ENCODE data around the gene NPRL2.

Gene NPRL2

DNA sequence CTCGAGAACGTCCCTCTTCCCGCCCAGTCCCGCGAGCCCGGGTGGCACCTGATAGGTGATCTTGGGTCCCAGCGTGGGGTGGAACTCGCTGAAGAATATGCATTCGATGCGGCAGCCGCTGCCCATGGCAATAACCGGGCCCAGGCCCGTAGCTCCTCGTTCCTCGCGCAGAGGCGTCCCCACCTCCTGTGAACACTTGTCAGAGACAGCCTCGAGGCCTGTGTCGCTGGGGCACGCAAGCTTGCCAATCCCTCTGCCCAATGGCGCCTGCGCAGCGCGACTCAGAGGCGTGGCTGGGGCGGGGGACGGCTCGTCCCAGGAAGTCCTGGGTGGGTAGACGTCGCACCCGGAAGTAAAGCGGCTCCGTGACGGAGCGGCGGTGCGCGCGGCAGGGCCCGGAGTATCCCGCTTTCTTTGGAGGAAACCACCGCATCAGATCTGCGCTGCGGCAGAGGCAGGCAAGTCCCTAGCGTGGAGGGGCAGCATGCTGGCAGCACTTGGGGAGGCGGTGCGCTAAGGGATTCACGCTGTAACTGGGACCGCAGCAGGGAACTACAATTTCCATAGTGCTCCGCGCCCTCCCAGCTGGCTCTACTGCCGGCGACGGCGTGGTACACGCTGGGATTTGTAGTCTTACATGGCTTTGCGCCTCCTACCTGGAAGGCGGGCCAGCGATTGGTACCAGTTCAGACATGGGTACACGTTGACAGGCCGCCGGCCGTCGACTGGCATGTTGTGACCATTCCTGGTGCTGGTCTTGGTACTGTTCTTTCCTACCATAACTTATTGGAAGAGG is at the start of gene NPRL2, which contains the start of gene CYB561D2:
TSS of gene NPRL2 (minus strand) at position 249 of the 796 bp plus-strand sequence. CDS start at position 126, 123 bp downstream.
TSS of gene CYB561D2 (plus strand) at position 336 of the 796 bp plus-strand sequence. CDS start 572 bp downstream, outside the sequence.
- DNase-seq, result peak; percentile 98

DNA sequence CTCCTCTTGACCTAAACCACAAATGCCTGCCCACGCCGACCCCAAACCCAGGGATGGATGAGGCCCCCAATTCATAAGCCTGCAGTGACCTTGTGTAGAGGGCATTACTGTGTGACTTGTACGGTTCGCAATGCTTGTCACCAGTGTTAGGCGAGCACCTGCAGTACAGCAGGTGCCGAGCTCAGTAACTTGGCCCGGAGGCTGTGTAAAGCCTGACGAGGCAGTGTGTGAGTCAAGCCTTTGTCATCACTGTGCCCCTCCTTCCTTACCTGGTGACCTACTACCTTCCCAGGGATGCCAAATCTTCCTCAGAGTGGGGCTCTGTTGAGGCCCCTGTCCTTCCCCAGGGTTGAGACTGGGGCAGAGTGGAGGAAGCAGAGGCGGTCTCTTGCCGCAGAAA is 45.9 kb upstream of the NPRL2 start:
- DNase-seq, result no peak

DNA sequence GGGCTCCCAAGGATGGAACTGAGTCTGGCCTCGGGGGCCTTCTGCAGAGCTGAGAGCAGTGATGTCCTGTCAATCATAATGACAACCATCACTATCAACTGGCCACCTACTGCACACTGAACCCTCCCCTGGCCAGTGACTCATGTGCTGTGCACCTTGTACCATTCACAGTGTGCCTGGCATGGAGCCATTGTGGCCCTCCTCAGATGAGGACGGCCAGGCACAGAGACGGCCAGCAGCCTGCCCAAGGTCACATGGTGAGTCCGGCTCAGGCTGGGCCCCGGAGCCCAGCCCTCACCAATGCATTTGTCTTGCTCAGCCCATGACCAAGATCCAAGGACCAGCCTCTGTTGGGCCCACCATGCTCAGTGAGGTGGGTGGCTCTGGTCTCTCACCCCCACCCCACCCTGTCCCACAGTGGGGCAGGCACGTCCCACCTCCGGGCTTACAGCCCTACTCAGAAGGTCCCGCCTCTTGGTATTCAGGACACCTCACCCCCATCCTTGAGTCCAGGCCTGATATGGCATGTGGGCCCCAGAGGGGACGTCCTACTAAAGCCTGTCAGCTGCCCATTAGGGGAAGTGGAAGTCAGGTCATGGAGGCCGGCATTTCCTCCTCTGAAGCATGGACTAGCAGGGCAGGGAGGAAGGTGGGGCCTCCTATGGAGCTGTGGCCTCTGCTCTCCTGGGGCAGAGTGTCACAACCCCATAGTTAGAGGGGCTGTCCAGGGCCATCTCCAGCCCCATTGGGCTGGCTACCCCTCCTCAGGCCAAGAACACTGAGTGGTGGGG is 44.7 kb upstream of the NPRL2 start:
- DNase-seq, result no peak

DNA sequence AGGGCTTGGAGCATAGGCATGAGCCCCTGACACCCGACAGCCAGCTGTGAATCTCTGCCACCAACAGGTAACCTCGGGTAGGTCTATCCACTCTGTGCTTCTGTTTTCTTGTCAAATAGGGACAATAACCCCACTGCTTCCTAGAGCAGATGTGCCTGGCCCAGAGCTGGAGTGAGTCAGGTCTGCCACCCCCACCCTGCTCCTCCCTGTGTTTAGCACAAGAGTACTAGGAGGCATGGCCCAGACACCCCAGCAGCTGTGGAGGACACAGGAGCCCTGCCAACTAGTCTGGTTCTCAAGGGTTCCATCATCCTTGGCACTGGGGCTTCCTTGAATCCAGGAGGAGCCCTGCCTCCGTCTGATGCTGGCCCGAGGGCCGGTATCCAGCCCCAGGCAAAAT is 42.5 kb upstream of the NPRL2 start:
- no peak for DNase-seq

DNA sequence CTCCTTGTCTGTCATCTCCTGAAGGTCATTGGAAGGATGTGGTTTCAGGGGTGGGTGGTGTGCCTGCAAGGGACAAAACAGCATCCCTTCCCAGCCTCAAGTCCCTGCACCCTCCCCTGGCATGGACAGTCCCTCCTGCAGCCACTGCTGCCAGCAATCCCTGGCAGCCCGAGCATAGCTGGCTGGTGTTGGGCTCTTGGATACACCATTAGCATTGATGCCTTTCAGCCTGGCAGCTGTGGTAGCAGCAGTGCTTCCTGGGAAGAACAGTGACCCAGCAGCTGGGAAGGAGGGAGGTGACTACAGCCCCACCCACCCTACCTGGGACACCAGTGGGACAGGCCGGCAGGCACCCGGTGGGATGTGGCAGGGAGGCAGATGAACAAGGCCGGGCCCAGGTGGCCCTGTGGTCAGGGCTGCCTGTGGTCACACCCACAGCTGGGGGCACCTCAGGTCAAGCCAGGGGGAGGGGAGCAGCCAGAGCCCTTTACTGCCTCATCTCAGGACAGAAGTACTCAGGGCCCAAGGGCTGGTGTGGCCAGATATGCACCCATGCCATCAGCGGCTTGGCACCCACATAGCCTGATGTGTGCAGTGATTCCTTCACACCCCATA is 41.6 kb upstream of the NPRL2 start:
- no peak for DNase-seq

DNA sequence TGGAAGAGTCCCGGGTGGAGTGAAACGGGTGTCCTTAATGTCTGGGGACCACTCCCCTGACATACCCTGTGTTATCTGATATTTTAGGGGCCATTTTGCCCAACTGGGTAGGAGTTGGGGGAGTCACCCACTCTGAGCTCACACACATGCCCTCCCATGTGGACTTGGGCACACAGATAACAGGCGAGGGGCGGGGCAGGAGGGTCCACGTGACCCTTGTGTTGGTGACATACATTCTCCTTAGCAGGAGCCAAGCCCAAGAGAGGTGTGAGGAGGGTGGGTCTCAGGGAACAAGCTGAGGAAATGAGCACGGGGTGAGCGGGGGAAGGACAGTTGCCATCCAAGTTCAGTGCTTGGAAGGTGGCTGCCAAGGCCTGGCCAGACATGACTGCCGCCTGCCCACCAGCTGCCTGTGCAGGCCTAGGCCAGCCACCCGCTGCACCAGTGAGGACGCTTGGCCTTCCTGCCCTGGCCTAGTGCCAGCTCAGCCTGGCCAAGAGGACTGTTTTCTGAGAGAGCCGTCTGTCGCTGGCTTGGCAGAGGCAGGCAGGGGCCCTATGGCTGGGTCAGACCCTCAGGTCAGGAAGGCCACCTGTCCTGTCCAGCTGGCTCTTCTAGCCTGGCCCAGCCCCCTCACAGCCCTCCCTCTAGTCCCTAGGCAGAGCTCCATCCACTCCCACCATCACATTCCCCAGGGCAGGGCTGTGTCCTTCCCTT is 40.1 kb upstream of the NPRL2 start:
- no peak for DNase-seq

DNA sequence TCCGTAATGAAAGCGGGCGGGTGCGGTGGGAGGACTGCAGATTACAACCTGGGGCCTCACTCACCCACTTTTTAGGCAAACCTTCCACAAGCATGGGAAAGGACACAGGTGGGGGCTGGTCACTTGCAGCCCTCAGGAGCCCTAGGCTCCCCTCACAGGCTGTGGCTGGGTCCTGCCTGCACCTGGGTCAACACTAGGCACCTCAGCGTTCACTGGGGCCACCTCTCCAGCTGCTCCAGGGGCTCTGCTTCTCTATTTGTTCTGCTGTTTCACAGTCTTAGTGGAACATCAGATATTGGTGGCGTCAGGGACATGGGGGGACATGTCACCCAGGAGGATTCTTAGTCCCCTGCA is 38.8 kb upstream of the NPRL2 start:
- DNase-seq, result no peak

DNA sequence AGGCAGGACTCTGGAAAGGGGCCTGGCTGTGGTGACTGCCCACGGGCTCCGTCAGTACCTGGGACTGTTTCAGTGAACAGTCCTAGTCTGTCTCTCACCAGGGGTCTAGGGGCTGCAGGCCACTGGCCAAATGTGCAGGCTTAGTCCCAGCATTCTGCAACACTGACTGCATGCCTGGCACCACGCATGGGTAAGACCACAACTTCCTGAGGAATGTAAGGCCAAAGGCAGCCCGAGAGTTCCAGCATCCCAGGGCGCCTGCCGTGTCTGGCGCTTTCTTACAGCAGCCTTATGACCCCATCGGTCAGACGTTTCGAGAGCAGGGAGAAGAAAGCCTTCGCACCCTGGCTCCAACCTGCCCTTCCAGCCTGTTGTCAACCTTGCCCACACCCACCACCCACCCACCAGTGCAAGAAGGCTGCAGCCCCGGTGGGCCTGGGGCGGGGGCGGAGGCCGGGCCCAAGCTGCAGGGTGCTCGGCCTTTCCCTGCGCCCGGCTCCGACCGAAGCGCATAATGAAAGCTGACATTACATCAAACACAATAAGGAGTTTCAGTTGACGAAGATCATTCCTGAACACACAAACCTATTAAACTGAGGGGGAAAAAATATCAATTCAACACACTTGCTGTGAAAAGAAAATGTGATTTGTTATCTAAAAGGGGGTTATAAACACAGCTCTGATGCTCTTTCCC is 38.3 kb upstream of the NPRL2 start:
- DNase-seq, result no peak

DNA sequence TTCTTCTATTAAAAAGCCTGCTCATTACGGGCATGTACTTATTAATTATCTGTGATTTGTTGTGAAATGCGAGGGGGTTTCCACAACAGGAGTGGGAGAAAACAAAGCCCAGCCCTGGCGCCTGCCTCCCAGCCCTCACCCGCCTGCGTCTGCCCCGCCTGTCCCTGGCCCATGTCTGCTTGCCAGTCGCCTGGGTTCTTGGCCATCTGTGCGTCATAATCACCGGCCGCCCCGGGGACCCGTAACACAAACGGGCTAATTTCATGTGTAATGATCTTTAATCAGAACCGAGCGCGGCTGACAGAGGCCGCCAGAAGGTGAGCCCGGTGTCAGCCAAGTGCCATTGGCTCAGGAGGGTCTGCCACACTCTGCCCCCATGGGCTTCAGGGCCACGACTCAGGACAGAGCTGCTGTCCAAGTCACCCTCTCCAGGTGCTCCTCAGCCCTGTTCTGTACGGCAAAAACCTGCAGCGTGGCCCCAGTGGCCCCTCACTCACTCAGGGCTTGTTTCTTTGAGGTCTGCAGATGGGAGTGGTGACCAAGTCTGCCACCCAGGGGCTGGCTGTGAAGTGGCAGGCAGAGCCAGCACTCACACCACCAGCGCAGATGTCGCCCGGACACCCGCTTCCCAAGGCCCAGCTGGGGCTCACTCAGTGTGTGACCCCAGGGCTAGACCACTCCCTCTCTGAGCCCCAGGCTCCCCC is 37.6 kb upstream of the NPRL2 start:
- DNase-seq, result no peak

DNA sequence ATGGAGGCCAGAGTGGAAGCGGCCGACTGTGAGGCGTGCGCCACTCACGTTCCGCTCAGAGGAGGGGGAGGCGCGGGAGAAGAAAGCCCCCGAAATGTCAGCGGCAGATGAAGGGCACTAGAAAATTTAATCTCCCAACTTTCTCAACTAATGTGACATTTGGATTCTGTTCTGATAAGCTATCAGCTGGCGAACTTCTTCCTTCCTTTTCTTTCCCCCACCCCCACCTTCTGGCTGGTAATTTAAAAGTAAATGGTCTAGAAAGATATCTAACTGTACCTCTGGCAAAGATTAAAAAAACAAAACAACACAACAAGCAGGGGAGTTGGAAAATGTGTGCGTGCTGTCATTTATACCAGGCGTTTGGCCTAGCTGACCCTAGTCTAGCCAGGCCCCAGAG is 35.2 kb upstream of the NPRL2 start:
- no peak for DNase-seq

DNA sequence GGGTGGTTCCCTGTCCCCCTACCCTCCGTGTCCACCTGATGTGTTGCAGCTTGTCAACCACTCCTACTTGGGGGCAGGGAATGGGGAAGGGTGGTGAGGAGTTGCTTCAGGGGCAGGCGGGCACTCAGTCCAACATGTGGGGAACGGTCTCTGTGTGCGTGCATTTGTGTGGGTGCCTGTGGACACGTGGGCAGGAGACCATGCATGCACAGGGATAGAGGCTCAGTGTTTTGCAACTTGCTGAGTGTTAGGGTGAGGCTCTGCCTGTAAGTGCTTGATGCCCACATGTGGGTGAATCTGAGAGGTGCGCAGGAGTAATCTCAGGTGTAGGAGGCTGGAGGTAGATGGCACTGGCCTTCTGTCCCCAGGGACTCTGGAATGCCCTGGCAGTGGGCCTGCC is 33.2 kb upstream of the NPRL2 start:
- no peak for DNase-seq

DNA sequence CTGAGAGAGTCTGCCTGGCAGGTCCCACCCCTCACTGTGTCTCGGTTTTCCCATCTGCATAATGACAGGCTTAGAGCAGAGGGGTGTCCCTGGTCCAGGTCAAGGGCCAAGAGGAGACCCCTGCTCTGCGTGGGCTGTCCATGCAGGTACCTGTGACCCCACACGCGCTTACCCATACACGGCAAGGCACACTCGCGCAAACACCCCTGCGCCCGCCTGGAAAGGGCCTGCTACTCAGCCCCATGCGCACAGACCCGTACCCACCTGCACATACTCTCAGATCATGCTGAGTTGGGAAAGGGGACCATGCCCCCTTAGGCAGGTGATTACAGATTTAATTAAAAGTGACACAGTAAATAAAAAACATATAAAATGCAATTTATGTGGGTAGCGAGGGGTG is 32.1 kb upstream of the NPRL2 start:
- no peak for DNase-seq

DNA sequence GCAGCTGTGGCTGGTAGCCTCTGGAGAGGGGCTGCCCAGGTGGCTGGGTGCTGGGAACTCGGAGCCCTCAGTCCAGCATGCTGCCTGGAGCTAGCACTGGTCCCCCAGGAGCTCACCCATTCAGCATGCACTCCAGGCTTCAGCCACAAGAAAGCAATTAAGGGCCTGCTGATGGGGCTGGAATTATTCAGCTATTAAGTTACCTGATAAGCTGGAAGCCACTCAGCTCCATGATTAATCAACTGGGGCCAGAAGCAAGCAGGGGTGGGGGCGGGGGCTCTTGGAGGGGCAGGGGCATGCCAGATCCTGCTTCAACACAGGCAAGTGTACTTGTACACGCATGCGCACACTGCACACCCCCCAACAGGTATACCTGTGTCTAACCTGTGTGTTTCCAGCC is 30.8 kb upstream of the NPRL2 start:
- DNase-seq, result no peak

DNA sequence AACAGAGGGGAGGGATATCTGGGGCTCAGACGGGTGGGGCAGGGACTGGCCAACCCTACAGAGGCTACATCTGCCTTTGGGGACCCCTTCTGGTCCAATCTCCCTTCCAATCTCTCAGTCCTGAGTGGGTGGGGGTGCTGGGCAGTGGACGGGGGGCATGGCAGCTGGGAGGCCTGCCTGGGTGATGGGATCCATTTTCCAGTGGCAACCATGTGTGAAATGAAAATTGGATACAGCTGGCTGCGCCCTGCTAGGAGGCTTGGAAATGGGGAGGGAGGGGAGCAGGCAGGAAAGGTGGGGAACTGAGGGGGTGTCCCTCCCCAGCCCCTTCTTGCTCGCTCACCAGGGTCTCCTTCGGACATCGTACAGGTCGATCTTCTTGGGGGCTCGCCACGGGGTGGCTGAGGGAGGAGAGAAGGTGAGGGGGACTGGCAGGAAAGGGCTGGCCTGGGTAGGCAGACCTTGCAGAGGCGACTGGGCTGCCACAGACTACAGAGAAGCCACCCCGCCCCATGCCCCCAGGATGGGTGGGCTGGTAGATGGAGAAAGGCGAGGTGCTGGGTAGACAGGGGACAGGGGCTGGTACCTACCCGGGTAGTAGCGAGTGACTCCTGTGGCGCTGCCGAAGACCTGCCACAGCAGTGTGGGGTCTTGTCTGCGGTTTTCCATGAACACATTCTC is 30.0 kb upstream of the NPRL2 start:
- DNase-seq, result no peak

DNA sequence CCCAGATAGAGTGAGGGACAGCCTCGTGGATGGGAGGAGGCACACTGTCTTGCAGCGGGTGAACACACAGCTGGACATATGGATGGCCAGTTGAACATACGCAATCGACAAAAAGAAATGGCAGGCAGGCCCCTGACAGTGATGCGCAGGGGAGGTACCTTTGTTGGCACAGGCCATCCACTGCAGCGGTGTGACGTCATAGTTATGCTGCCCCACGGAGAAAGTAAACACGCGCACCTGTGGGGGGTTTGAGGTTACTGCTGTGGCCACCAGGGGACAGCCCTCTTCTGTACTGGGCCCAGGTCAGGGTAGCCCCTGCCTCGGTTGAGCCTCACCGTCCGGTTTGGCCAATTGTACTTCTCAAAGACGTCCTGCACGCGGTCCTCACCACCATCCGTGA is 28.2 kb upstream of the NPRL2 start:
- DNase-seq, result no peak

DNA sequence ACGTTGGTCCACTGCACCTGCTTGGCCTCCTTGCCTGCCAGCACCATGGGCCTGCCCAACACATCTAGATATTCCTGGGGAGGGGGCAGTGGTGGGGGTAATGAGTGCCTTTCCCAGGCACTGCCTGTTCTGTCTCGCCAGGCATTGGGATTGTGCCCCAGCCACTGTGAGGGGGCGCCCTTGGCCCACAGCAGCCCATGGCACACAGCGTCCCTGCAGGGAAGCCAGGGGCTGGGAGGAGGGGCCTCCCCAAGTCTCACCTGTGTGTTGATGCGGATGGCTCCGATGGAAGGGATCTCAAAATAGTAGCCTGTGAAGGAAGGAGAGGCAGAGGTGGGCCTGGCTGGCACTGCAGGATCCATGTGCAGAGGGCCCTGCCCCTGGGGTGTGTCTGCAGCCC is 27.4 kb upstream of the NPRL2 start:
- no peak for DNase-seq

DNA sequence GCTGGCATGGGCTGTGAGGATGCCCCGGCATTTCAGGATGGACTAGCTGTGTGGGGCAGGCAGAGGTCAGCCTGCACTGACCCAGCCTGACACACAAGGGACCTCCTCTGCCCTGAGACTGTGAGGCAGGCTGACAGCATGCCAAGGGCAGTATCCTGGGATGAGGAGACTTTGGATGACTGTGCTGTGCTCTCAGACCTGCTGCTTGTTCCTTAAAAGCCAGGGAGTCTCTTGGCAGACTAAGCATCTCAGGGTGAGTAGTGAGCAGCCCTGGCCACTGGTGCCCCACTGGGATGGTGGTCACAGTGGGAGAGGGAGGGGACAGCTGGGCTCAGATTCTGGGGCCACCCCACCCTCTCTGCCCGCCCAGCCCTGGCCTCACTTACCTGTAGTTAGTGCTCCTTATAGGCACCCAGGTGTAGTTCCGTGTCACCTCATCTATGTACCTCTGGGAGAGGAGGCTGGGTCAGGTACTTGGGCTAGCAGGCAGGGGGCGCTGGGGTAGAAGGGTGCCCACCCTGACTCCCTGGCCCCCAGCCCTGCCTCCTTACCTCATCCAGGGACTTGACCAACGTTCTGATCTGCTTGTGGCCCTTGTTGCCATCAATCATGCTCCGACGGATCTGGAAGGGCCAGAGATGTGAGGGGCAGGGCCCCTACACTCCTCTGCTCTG is 24.8 kb upstream of the NPRL2 start:
- DNase-seq, result no peak

DNA sequence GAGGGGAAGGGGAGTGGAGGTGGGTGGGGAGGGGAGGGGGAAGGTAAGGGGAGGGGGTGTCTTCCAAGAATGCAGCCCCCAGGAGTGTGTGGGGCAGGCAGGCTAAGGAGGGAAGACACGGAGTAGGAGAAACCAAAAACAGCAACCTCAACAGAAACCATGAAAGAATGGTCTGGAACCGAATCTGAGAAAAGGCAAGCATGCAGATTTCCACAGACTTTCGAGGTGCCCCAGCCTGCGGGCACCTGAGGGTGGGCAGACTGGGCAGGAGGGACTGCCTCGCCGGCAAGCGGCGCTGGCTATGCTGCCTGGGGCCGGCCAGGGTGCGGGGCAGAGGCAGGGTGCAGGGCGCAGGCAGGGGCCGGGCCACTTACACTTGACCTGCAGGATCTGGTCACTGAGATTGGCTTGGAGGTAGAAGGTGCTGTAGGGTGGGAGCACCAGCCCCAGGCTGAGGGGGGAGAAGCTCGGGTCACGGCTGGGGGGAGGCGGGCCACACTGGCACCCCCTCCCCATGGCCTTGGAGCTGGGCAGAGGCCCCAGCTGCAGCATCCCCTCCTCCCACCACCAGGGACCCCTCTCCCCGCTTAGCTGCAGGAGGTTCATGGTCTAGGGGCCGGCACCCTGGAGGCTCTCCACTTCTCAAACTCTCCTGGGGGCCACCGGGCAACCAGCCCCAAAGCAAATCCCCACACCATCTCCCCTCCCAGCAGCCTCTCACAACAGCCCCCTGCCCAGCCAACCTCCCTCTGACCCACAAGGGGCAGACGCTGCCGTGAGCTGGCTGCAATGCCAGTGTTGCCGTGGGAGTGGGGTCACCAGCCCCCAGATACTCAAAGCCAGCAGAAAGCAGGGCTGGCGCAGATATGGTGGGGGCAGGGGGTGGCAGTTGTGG is 24.0 kb upstream of the NPRL2 start:
- no peak for DNase-seq
